GM18498 (cell line): ENCODE measurements around the gene NDST3.

Experiments used
- ATAC-seq: cut with Tn5 transposase; IDR thresholded peaks from one replicate; pipeline ENCODE4 v1.9.1; 2021; ENCODE audit warnings: mild to moderate bottlenecking, moderate library complexity; ENCODE audit not compliant: unreplicated experiment

Gene NDST3

DNA sequence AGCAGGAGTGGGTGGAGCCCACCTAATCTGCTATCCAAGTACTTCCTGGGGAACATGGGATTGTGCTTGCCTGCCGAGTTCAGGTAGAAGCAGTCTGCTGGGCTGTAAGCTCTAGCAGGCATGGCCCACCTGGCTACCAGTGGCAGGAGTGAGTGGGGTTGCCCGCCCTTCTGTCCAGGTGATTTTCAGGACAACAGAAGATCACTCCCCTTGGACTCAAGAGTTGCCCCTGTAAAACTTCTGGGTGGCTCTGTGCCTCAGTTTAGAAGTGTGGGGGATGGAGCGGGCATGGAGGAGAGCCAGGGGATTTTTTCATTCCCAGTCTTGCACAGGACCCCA is 43.5 kb downstream of the NDST3 start:
- no peak for ATAC-seq

DNA sequence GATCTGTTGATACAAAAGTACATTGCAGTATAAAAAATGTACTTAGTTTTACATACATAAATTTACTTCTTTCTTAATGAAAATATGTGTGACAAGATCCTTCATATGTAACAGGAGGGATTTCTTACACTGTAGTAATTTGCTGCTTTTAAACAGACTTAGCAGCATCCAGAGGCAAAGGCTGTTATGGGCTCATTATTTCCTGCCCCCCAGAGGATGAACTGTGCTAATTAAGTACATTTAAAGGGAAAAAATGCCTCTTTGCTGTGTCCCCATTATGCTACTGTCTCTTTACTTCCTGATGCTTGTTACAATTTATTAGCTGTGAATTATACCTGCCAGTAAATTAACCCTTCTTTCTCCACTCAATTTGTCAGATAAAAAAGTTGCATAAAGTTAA is 47.1 kb downstream of the NDST3 start:
- no peak for ATAC-seq

DNA sequence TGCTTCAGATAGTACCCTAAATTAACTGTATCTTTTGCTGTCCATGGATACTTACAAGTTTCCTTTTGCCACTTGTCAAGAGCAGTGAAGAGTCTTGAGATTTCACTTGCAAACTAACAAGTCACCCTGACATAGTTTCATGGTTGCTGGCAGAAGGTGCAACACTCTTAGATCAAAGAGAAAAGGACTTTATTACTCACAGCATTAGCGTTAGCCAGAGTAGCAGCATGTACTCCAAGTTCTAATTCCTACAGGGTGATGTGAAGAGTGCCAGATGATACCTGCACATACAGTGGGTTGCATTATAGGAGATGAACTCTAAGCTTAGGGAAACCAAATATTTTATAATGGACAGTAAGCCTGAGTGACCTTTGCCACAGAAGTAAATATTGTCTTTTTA is 47.9 kb downstream of the NDST3 start:
- ATAC-seq: no peak

DNA sequence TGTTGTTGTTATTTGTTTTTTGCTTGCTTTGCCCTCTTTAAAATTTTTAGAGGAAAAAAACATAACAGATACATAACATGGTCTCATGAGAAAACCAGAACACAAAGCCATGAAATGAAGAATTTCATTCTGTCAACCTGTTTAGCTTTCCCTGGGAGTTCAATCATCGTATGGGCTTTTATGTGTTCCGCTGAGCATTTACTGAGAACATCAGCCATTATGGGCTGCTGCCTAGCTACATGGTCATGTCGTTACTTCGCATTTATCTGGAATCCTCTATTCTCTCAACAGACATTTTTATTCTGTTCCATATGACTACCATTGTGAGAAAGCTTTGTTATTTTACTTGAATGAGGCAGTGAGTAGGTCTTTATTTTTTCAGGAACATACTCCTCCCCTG is 51.4 kb downstream of the NDST3 start:
- no peak for ATAC-seq

DNA sequence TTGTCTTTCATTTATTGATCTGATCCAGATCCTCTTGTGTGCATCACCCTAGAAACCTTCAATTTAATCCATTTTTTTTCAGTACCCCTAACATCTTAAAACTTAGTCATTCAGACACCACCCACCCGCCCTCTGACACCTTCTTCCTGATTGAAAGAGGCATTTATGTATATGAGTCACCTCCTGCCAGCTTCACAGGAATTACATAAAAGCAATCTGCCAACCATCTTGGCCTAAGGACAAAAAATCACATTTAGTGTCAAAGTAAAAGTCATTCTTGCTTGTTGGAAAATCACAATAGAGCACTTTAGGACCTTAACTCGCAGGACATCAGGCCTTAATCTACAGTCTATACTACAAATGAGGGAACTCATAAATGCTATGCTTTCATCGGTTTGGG is 52.1 kb downstream of the NDST3 start:
- ATAC-seq: no peak

DNA sequence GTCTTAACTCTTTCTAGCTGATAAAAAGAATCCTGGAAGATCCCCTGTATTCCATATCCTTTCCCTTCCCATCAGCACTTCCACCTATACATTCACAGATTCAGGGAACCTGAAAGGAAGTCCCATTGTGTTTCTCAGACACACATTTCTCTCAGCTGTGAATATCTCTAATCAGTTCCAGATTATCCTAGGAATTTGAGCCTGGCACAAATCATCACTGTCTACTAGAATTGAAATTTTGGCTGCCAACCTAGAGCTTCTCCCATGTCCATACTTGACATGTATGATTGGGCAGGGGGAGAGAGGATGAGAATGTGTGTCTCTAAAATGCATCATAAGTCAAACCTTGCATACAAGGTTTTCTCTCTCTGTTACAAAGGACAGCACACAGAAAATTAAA is 53.1 kb downstream of the NDST3 start:
- no peak for ATAC-seq

DNA sequence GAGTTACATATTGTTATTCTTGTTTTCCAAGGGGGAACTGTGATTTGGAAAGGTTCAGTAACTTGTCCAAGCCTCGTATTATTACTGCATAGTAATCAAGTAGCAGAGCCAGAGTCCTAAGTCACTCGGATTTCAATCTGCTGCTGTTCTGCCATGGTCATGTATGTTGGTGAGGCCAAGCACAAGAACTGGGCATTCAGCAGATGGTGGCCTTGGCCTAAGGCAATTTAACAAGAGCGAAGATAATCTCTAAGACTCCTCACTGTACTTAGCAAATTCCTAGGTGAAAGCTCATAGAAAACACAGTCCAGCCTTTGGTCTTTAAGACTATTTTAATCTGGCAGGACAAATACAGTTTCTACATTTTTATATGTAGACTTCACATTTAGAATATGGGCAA is 64.8 kb downstream of the NDST3 start:
- no peak for ATAC-seq

DNA sequence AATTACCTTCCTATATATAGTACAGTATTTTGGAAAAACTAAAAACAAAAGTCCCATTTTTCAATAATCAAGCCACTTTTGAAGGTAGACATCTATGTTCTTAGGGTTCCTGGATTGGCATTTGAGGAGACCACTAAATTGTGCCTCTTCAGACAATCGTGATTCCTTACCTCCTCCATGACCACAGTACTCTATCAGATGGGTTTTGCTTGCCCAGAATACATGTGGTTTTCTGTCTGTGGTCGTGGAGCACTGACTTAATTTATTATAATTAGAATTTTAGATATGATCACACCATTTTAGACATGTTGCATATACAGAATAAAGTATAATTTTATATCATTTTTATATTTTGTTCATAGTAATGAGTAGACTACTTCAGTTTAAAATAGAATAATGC is 67.9 kb downstream of the NDST3 start:
- no peak for ATAC-seq

DNA sequence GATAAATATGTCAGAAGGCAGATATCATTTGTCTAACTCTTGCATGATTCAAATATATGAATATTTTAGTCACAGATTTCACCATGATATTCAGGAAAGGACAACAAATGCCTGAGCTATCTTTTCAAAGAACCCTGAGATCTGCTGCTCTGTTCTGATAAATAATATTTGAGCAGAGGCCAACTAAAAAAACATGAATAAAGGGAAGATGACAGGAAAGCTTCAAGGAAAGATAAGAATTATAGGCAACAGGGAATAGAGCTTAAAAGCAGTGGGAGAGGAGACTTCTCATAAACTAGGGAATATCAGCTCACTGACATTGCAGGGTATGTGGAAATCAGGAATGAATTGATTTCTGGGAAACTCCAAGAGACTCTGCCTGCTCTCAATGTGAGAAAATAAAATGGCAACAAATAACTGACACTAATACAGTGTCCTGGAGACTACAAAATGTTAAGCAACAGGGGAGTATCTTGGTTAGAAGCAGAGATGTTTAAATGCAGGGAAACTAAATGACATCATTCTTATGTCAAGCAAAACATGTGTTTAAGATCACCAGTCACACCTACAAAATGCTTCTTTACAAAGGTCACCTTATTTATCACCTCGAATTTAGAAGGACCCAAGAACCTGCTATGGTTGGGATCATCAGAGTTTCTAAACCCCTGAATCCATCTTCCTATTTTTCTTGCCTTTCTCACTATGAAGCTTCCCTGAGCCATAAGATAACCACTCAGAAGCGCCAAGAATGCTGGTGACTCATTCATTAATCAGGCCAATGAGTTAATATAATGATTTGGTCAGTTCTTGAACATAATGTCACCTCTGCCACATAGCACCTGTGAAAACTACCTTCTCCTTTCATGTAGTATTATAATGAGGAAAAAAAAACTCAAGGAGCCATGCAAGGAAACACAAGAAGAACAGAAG is 78.1 kb downstream of the NDST3 start:
- ATAC-seq: no peak

DNA sequence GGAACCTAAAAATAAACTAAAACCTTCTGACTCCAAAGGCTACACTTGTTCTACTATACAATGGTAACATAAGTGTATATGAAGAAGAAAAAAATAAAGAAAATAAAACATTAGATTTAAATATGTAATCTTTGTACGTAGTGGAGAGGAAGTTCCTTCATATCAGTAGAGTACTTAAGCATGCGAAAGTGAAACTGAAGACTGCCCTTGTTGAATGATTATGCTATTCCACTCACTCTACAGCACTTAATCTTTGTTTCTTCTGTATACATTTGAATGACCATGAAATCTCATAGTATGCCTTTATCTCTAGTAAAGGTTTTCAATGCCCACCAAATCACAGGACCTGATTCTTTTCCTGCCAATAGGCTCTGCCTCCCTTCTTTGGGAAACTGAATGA is 78.9 kb downstream of the NDST3 start:
- ATAC-seq: peak; percentile 88

DNA sequence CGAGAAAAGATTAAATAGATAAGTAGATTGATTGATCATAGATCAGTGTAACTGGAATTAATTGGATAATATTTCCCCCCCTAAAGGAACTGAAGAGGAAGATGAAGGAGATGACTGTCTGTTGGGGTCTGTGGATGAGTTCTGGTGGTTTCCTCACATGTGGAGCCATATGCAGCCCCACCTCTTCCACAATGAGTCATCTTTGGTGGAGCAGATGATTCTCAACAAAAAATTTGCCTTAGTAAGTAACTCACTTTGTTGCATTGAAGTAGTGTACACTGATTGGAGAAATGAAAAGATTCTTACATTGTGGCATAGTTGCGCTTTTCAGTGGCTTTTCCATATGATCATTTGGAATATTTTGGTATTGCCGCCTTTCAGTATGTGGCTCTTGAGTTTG is 80.4 kb downstream of the NDST3 start:
- ATAC-seq: no peak

DNA sequence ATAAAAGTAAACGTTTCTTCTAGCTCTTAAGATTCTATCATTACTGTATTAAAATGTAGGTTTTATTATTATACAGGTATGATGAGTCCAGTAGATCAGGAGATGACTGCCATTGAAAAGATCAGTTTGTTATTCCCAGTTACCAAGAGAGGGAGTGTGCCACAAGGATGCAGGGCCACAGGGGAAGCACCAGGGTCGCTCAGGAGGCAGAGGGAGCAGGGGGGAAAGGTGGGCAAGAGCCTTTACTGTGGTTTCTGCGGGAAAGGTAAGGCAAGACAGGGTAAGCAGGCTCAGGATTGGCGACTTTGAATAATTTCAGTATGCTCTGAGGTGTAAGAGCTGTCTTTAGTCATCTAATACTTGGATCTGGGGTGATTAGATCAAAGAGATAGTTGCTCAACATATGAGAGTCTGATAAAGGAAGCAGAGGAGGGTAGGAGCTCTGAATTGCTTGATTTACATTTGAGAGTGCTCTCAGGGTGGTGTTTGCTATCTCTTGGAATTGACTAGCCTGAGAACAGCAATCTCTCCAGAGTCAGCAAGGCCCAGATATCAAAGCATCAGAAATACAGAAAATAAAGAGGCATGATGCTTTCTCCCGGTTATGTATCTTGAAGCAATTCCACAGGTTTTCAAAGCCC is 86.0 kb downstream of the NDST3 start:
- ATAC-seq: no peak

DNA sequence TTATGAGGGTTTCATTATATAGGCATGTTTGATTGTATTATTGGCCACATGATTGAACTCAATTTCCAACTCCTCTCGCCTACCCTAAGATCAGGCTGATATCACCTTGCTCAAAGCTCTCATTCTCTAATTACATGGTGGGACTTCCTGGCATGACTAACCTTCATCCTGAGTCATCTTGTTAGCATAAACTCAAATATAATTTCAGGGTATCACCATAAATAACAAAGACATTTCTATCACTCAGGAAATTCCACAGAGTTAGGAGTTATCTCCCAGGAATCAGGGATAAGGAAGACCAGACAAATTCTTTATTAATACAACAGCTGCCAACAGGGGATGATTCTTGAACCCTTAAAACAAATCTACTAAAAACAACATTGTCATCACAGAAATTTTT is 90.7 kb downstream of the NDST3 start:
- no peak for ATAC-seq

DNA sequence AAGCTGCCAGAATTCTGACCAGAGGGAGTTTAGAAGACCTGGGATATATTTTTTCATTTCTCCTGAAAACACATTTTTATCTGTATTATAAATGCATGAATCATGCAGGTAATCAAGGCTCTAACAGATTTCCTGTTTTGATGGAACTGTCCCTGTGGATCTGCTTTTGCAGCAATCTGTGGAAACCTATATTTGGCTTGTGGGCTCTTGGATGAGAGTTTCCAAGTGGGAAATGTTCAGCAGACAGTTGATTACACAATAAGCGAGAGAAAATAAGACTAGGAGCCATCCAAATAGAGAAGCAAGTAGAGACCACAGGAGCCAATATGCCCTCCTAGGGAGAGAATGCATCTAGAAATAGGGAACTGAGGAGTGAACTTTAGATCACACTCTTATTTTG is 105.0 kb downstream of the NDST3 start:
- ATAC-seq: no peak

DNA sequence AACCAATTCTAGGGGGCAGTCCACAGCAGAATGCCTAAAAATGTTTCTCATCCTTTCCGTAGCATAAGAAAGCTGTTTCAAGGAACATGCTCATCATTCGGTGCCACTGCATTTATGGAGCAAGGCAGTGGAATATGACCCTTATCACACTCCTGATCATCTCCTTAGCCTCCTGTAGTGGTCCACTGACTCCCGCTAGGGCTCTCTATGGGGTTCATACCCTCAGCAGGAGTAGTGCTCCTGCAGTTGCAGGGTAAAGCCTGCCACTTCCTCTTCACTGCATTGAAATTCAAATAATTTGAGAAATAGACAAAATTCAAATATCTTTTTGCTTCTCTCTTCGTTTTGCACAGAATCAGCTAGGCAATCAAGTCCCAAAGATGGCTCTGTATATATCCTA is 107.0 kb downstream of the NDST3 start:
- no peak for ATAC-seq

DNA sequence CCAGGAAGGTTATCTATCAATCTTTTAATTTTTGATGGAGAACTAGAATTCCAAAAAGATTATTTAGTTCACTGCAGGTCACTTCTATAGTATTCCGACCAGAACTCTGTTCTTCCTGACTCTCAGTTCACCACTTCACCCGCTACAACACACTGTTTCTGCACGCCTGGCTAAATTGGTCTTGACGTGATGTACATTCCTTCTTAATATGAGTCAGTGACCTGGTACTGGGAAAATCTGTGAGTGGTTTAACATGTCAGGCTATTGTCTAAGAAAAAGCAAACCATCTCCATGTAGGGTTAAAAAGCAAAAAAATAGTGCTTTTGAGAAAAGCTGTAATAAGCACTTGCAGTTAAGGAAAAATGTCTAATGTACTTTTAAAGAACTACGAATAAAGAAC is 120.4 kb downstream of the NDST3 start:
- ATAC-seq: no peak

DNA sequence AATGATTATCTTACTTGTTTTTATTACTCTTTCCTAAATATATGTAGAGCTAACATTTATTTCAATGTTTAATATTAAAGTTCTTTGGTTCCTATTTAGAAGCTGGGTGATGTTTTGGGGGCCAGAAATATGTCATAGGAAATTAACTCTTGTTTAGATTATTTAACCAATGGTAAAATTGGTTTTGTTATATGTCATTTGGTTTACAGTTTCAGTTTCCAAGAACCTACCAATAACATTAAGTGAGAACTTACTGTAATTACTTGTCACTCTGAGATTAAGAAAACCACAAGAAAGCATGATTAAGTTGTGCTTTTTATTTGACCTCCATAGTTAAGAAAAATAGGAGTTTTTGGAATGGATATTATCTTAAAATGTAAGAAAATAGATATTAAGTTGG is 121.2 kb downstream of the NDST3 start:
- no peak for ATAC-seq

DNA sequence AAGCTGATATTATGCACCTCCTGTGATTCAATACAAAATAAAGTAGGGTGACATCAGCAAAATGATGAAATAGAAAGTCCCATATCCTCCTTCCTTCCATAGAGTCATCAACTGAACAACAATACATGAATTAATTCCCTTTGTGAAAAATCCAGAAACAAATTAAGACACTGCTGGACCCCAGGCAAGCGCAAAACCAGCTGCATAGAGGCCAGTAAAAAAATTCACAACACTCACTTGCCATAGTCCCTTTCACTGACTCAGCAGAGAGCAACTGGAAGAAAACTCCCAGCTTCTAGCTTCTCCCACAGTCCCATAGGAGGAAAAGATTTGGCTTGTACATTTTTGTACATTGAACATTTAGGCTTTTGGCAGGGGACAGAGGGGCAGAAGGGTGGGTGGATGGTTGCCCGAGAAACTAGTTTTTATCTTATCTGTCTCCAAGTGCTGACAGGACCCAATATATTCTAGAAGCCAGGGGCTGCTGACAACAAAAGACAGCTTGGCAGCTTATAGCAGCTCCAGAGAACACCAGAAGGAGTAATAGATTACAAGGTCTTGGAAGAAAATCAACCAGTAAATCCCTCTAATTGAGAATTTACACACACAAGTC is 124.6 kb downstream of the NDST3 start:
- ATAC-seq: no peak

DNA sequence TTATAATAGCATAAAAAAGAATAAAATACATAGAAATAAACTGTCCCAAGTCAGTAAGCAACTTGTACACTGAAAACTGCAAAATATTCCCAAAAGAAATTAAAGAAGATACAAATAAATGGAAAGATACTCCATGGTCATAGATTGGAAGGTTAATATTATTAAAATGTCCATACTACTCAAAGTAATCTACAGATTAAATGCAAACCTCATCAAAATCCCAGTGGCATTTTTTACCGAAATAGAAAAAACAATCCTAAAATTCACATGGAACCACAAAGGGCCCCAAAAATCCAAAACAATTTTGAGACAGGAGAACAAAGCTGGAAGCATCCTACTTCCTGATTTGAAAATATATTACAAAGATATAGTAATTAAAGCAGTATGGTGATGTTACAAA is 133.0 kb downstream of the NDST3 start:
- no peak for ATAC-seq

DNA sequence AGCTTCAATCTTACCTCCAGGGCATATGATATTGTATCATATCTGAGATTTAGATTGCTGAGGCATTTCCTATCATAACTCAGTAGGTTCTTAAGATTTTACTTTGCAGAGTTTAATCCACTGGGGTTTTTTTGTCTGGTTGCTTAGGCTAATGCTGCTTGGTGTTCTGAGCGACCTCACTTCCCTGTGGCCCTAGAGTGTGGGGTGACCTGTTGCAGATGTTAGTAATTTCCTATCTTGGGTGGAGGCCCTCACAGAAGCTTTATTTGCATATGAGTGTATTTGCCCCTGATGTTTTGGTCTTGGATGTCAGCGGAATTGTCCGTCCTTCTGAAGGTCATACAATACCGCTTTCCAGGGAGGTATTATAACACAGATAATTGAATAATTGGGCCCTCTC is 137.1 kb downstream of the NDST3 start:
- ATAC-seq: no peak

DNA sequence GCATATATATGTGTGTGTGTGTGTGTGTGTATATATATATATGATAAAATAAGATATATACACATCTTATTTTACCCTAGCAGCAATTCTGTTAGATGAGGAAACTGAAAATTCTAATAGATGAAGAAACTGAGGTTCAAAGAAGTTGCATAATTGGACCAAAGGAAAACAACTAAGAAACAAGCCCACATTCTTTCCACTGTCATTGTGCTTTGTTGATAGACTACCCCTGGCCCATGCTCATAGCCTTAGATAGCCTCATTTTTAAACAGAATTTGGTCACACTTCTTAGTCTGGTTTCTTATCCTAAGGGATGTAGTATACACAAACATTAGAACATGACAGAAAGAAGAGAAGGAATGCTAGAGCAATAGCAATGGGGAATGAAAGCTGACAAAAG is 138.8 kb downstream of the NDST3 start:
- no peak for ATAC-seq
